ENCODE data around the gene ZNF573.
"Not testable (repeated sequence)": the region's sequence is repeated elsewhere in the genome, so short reads cannot be mapped to it uniquely, and the experiment has no call there.

Gene ZNF573

DNA sequence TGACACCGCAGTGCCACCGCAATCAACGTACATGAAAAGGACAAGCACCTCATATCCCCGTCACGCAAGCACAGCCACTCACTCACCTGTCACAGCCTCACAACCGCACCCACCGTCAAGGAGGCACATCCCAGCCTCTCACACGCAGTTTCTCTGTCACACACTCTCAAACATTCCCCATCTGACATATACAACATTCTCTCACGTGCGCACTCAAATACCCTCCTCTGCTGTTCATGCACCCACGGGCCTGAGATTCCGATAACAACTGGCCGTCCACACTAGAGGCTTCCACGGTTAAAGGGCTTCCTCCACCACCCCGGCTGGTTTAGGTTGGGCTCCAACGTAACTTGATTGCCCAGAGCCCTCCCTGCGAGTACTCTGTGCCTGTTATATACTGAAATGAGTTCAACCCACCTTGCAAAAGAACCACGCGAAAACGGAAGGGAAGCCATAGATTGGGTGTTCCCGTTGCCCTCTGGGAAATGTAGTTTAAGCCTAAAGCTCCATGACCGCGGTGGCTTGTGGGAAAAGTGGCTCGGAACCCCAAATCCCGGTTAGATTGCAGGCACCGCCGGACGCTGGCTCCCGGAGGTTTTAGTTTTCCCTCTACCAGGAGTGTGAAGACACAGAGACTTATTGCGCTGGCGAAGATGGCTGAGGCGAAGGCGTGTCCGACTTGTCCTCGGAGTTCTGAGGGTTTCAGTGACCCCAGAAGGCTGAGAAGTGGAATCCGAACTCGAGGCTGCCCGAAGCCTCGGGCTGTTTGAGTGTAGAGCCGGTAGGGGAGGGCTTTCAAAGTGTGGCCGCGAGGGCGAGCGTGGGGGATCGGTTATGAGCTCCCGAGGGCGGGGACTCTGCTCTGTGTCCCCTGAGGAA lies at the start of gene ZNF573:
Gene ZNF573, minus strand, starts transcription at position 460 of the 879 bp plus-strand sequence. CDS start 5,857 bp downstream, outside the sequence.
- peak within 1 kb of the TSS; percentile 98 for H3K4me3 Mint-ChIP-seq
- H3K9me3 Mint-ChIP-seq: peaks cover 7% of the 10 kb centered on the region
- peak; percentile 96 for ATAC-seq
- H3K27me3 Mint-ChIP-seq: no peaks in the 10 kb centered on the region
- H3K27ac Mint-ChIP-seq: peak within 1 kb of the TSS; percentile 98
- peaks cover 28% of the 10 kb centered on the region for H3K36me3 Mint-ChIP-seq
- H3K4me1 Mint-ChIP-seq: peaks cover 35% of the 10 kb centered on the region

DNA sequence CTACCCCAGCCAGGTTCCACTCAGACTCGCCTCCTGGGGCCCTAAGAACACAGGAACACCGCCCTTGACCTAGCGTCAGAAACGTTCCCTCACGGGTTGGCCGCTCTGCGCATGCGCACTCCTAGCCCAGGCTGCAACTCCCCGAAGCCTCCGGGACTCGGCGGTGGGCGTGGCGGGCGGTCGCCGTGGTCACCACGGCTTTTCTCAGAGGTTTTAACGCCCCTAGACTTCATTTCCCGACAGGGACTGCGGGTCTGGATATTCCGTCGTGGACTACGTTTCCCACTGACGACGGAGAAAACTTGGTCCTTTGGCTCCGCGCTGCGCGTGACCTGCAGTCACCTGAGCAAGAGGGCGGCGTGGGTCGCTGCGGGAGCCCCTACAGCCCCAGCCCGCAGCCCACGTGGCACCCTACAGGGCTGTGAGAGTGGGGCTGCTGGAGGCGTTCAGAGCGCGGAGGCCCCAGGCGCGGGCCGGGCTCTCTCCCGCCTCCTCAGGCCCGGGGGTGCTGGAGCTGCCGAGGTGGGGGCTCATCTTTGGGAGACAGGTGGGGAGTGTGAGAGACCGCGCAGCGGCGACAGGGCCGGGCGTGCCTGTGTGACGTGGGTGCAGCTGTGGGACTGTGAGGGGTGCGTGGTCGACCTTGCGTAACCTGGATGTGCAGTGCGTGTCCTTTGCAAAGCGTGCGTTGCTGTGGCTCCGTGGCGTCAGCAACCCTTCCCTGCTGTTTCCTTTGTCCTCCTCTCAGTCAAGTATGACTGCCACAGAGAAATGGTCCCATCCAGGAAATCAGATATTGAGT lies 38.0 kb upstream of the ZNF573 start:
- Mint-ChIP-seq H3K27me3 (peaks cover 36% of the 10 kb centered on the region), H3K4me3 (peak overlapping the region; percentile 72), H3K4me1 (no peaks in the 10 kb centered on the region), H3K36me3 (peaks cover 15% of the 10 kb centered on the region), H3K9me3 (peaks cover 16% of the 10 kb centered on the region), H3K27ac (peak overlapping the region; percentile 59)
- peak; percentile 64 for ATAC-seq

DNA sequence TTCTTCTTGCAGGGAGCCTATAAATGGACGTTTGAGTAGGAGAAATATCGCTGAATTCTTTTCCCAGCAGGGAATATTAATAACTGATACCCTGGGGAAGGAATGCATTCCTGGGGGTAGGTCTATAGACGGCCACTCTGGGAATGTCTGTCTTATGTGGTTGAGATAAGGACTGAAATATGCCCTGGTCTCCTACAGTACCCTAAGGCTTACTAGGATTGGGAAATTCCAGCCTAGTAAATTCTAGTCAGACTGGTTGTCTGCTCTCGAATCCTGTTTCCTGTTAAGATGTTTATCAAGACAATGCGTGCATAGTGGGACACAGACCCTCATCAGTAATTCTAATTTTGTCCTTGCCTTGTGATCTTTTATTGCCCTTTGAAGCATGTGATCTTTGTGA lies 36.2 kb upstream of the ZNF573 start:
- H3K27me3 Mint-ChIP-seq: peaks cover 36% of the 10 kb centered on the region
- H3K36me3 Mint-ChIP-seq, ATAC-seq, H3K4me3 Mint-ChIP-seq, H3K27ac Mint-ChIP-seq, H3K4me1 Mint-ChIP-seq, H3K9me3 Mint-ChIP-seq: not testable (repeated sequence)

DNA sequence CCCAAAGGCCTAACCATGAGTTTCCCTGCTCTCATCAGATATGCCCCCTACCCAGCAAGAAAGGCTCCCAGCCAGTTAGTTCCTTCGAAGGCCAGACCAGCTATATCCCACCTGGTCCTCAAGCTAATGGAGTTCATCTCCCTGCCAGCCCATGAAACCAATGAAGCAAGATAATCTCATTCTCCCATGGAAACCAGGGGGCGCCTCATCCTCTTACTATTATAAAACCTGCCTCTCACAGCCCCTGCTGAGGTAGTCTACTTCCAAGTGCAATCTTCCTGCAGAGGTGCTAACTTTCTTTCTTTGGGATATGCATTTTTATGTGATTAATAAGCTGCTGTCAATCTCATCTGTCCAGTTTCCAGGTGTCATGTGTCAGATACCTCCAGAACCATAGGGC lies 34.0 kb upstream of the ZNF573 start:
- Mint-ChIP-seq H3K27me3 (peaks cover 20% of the 10 kb centered on the region), H3K4me1 (no peaks in the 10 kb centered on the region), H3K4me3 (no peak overlapping the region), H3K9me3 (peaks cover 14% of the 10 kb centered on the region), H3K27ac (no peak overlapping the region), H3K36me3 (peaks cover 5% of the 10 kb centered on the region)
- no peak for ATAC-seq

DNA sequence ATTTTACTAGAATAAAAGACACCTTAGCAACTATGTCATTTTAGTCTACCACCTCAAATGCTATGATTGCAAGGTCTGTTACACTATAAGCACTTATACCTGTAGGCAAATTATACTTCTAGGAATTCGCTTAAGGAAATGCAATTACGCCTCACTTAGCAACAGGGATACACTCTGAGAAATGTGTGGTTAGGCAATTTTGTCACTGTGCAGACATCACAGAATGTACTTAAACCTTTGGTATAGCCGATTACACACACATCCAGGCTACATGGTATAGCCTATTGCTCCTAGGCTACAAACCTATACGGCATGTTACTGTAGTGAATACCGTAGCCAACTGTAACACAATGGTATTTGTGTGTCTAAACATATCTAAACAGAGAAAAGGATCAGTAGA lies 30.0 kb upstream of the ZNF573 start:
- H3K4me3 Mint-ChIP-seq: no peak overlapping the region
- peaks cover 23% of the 10 kb centered on the region for H3K9me3 Mint-ChIP-seq
- no peak overlapping the region for H3K27ac Mint-ChIP-seq
- no peaks in the 10 kb centered on the region for H3K27me3 Mint-ChIP-seq
- H3K4me1 Mint-ChIP-seq: no peaks in the 10 kb centered on the region
- H3K36me3 Mint-ChIP-seq: peaks cover 5% of the 10 kb centered on the region
- ATAC-seq: no peak

DNA sequence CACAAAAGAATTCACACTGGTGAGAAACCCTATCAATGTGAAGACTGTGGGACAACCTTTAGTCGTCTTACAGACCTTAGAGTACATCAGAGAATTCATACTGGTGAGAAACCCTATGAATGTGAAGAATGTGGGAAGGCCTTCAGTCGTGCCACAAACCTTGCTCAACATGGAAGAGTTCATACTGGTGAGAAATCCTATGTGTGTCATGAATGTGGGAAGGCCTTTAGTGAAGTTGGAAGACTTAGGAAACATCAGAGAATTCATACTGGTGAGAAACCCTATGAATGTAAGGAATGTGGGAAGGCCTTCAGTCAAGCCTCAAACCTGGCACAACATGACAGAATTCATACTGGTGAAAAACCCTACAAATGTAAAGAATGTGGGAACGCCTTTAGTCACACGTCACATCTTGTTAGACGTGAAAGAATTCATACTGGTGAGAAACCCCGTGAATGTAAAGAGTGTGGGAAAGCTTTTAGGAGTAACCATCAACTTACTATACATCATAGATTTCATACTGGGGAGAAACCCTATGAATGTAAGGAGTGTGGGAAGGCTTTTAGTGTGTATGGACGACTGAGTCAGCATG lies 24.0 kb upstream of the ZNF573 start:
- peaks cover 49% of the 10 kb centered on the region for H3K9me3 Mint-ChIP-seq
- H3K36me3 Mint-ChIP-seq: peaks cover 12% of the 10 kb centered on the region

DNA sequence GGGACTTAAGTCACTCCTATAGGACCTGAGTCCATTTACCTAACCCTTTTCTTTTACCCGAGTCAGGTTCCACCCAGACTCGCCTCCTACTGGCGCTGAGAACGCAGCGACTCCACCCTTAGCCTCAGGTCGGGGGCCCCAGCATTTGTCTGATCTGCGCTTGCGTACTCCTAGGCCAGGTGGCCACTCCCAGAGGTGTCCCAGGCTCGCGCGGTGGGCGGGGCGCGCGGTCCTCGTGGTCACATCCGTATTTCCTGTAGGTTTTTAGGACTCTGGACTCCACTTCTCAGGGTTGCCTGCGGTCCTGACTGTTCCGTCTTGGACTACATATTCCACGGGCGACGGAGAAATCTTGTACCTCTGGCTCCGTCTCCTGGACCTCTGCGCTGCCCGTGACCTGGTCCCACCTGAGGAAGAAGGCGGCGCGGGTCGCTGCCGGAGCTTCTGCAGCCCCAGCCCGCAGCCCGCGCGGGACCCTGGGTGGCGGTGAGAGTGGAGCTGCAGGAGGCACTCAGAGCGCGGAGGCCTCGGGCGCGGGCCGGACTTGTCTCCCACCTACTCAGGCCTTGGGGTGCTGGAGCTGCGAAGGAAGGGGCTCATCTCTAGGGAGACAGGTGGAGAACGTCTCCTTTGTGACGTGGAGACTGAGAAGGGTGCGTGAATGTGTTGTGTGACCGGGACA lies 11.0 kb upstream of the ZNF573 start:
- Mint-ChIP-seq H3K27me3 (no peaks in the 10 kb centered on the region), H3K4me1 (no peaks in the 10 kb centered on the region), H3K9me3 (peaks cover 22% of the 10 kb centered on the region), H3K36me3 (peaks cover 6% of the 10 kb centered on the region), H3K27ac (no peak overlapping the region), H3K4me3 (no peak overlapping the region)
- ATAC-seq: no peak

More for the DNA sequence above, 24.0 kb upstream of the ZNF573 start:
- no peak for ATAC-seq
- no peaks in the 10 kb centered on the region for H3K27me3 Mint-ChIP-seq
- H3K4me3 Mint-ChIP-seq: no peak overlapping the region
- H3K27ac Mint-ChIP-seq: no peak overlapping the region
- no peaks in the 10 kb centered on the region for H3K4me1 Mint-ChIP-seq

DNA sequence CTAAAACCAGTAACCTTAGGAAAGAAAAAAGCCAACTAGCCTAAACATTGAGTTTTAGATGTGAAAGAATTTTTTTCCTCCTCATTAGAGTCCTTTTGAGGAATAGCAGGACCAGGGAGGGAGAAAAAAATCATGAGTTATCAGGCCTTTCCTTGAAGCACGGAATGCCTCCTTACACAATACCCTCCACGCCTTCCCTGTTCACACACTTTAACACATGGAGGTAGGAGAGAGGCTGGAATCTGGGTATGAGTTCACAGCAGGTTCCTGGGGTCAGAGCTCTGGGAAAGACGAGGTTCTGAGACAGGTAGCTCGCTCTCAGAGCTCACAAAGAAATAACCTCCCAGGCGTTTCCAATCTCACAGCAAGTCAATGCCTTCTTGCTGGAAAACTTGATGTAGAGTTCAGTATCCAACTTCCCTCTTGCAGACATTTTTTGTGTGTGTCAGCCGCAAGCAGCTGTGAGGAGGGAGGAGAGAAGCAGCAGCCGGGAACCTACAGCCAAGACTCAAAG lies 716 bp downstream of the ZNF573 start:
- peak overlapping the region; percentile 98 for H3K27ac Mint-ChIP-seq
- H3K9me3 Mint-ChIP-seq: peaks cover 7% of the 10 kb centered on the region
- peaks cover 32% of the 10 kb centered on the region for H3K36me3 Mint-ChIP-seq
- peak overlapping the region; percentile 98 for H3K4me3 Mint-ChIP-seq
- ATAC-seq: no peak
- H3K27me3 Mint-ChIP-seq: no peaks in the 10 kb centered on the region
- peaks cover 35% of the 10 kb centered on the region for H3K4me1 Mint-ChIP-seq

DNA sequence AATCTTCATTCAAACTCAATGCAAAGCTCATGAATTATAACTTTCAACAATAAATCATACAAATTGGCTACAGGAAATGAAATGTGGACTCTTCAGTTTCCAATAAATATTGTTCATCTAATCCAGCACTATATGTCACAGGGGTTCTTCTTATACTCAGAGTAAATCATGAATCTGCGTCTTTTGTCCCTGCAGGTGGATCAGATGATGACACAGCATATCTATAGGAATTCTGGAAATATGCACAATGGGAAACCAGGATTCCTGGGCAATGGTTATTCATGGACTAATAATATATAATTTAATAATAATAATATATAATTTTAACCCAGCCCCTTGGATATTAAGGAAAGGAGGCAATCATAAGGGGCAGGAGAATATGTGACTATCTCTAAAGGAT lies 8.4 kb downstream of the ZNF573 start:
- H3K27ac Mint-ChIP-seq: no peak overlapping the region
- no peaks in the 10 kb centered on the region for H3K27me3 Mint-ChIP-seq
- no peak for ATAC-seq
- no peak overlapping the region for H3K4me3 Mint-ChIP-seq
- peaks cover 16% of the 10 kb centered on the region for H3K4me1 Mint-ChIP-seq
- peaks cover 10% of the 10 kb centered on the region for H3K9me3 Mint-ChIP-seq
- peaks cover 81% of the 10 kb centered on the region for H3K36me3 Mint-ChIP-seq

DNA sequence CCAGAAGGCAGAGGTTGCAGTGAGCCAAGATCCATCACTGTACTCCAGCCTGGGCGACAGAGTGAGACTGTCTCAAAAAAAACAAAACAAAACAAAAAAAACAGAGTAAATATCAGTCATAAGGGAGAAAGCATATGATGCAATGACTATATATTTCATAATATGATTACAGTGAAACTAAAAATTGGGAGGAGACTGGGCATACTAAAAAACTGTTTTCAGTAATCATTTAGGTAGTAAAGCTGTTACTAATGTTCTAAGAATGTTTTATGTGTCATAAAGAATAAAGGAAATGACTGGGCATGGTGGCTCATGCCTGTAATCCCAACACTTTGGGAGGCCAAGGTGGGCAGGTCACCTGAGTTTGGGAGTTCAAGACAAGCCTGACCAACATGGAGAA lies 15.9 kb downstream of the ZNF573 start:
- peaks cover 6% of the 10 kb centered on the region for H3K9me3 Mint-ChIP-seq
- peaks cover 77% of the 10 kb centered on the region for H3K36me3 Mint-ChIP-seq
- no peak for ATAC-seq
- H3K4me1 Mint-ChIP-seq: no peaks in the 10 kb centered on the region
- H3K27ac Mint-ChIP-seq: no peak overlapping the region
- H3K27me3 Mint-ChIP-seq: no peaks in the 10 kb centered on the region
- H3K4me3 Mint-ChIP-seq: no peak overlapping the region

DNA sequence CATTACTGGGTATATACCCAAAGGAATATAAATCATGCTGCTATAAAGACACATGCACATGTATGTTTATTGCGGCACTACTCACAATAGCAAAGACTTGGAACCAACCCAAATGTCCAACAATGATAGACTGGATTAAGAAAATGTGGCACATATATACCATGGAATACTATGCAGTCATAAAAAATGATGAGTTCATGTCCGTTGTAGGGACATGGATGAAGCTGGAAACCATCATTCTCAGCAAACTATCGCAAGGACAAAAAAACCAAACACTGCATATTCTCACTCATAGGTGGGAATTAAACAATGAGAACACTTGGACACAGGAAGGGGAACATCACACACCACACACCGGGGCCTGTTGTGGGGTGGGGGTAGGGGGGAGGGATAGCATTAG lies 21.7 kb downstream of the ZNF573 start:
- H3K9me3 Mint-ChIP-seq, H3K27me3 Mint-ChIP-seq, H3K4me3 Mint-ChIP-seq, H3K4me1 Mint-ChIP-seq, ATAC-seq, H3K27ac Mint-ChIP-seq: not testable (repeated sequence)
- H3K36me3 Mint-ChIP-seq: peaks cover 68% of the 10 kb centered on the region

DNA sequence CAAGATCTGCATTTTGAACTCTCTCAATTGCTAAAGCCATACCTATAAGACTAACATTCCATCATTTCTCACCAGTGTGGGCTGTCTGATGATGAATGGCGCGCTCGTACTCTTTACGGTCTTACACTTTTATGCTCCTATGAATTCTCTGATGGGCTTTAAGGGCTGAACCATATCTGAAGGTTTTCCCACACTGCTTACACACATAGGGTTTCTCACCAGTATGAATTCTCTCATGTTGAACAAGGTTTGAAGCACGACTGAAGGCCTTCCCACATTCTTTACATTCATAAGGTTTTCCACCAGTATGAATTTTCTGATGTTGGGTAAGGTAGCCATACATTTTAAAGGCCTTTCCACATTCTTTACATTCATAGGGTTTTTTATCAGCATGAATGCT lies 41.0 kb downstream of the ZNF573 start:
- H3K27ac Mint-ChIP-seq: no peak overlapping the region
- H3K9me3 Mint-ChIP-seq: peaks cover 28% of the 10 kb centered on the region
- H3K27me3 Mint-ChIP-seq: no peaks in the 10 kb centered on the region
- no peak for ATAC-seq
- H3K4me1 Mint-ChIP-seq: no peaks in the 10 kb centered on the region
- H3K4me3 Mint-ChIP-seq: no peak overlapping the region
- peaks cover 87% of the 10 kb centered on the region for H3K36me3 Mint-ChIP-seq

DNA sequence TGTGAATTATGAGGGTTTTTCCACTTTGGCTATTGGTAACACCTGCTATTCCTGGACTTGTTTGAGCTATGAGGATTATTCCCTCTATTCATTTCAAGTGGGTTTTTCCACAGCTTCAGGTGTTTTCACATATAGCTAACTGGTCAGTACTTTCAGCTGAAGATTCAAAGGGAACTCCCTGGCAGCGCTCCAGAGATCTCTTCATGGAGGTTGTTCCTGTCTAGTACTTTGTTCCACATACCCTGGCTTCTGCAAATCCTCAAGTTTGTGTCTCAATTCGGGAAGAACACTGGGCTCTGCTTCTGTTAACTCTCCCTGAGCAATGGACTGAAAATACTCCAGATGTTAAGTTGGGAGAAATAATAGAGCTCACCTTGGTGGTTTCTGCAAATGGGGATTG lies 54.2 kb downstream of the ZNF573 start:
- no peak for ATAC-seq
- H3K9me3 Mint-ChIP-seq: no peaks in the 10 kb centered on the region
- no peak overlapping the region for H3K27ac Mint-ChIP-seq
- H3K4me1 Mint-ChIP-seq: no peaks in the 10 kb centered on the region
- no peak overlapping the region for H3K4me3 Mint-ChIP-seq
- H3K36me3 Mint-ChIP-seq: no peaks in the 10 kb centered on the region
- H3K27me3 Mint-ChIP-seq: no peaks in the 10 kb centered on the region

DNA sequence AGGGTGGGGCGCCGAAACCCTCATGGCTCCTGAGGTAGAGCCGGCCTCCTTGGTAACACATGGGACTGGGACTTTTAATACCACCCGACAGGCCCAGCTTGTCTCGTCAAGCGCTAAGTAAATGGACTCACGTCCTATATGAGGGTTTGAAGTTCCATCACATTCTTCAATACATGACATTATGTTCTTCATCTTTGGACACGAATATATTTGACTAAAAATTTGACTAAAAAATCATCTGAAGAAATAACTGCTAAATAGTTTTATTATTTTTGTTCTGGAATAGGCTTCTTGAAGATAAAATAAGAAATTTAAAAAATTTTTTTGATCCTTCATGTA lies 59.5 kb downstream of the ZNF573 start:
- no peaks in the 10 kb centered on the region for H3K27me3 Mint-ChIP-seq
- ATAC-seq: no peak

More for the DNA sequence above, 59.5 kb downstream of the ZNF573 start:
- Mint-ChIP-seq H3K36me3 (peaks cover 15% of the 10 kb centered on the region), H3K9me3 (no peaks in the 10 kb centered on the region), H3K27ac (peak overlapping the region; percentile 86), H3K4me3 (peak overlapping the region; percentile 89), H3K4me1 (peaks cover 10% of the 10 kb centered on the region)
